Measurements from ENCODE around the gene VAT1. TPM values are rescaled to one million over a fixed set of nuclear protein-coding genes. Genes with fewer than 3 reads are reported as not detected.

Gene VAT1
- total and polyA plus RNA-seq, 2 of the 13 experiments (the other 11 are each of a cell fraction or from before 2014, with no cell fraction given), result 143 to 205 TPM

GRCh38 chr17:43006639-43007551 is 15.3 kb downstream of the VAT1 start, which contains the start of gene IFI35 (continued):
- TF ChIP-seq LRRFIP1 (CRISPR knock-in tag; conservative IDR thresholded peaks at IDR 0.05) (no peak), ZMAT3 (CRISPR knock-in tag; conservative IDR thresholded peaks at IDR 0.05) (0 out of 2 replicates have a peak, but pooled peaks have one; percentile 23), POLR2AphosphoS5 (IDR thresholded peaks at IDR 0.05; ENCODE audit: low read depth, low read length) (peak; percentile 74), MEF2D (CRISPR knock-in tag; IDR thresholded peaks at IDR 0.05) (peak; percentile 22; the same call in 1 of the 2 replicates), ZNF530 (CRISPR knock-in tag; IDR thresholded peaks at IDR 0.05; ENCODE audit: low read depth) (no peak), ZNF180 (CRISPR knock-in tag; IDR thresholded peaks at IDR 0.05; ENCODE audit: borderline replicate concordance, low read depth) (no peak), PAWR (CRISPR knock-in tag; IDR thresholded peaks at IDR 0.05; ENCODE audit: borderline replicate concordance) (no peak), ATF4 (CRISPR knock-in tag; IDR thresholded peaks at IDR 0.05) (peak in 1 of 2 experiments; percentile 79; a peak in 1 of 4 replicates), MEIS1 (CRISPR knock-in tag; IDR thresholded peaks at IDR 0.05; ENCODE audit: borderline replicate concordance) (peak; percentile 32; the same call in 1 of the 2 replicates), ZNF782 (CRISPR knock-in tag; IDR thresholded peaks at IDR 0.05; ENCODE audit: borderline replicate concordance) (0 out of 2 replicates have a peak, but pooled peaks have one; percentile 16), POLR2G (IDR thresholded peaks at IDR 0.05; ENCODE audit: low read depth, low read length) (peak; percentile 77), ZNF460 (CRISPR knock-in tag; IDR thresholded peaks at IDR 0.05; ENCODE audit: borderline replicate concordance) (peak; percentile 98)
- TF ChIP-seq, protein P1, sequence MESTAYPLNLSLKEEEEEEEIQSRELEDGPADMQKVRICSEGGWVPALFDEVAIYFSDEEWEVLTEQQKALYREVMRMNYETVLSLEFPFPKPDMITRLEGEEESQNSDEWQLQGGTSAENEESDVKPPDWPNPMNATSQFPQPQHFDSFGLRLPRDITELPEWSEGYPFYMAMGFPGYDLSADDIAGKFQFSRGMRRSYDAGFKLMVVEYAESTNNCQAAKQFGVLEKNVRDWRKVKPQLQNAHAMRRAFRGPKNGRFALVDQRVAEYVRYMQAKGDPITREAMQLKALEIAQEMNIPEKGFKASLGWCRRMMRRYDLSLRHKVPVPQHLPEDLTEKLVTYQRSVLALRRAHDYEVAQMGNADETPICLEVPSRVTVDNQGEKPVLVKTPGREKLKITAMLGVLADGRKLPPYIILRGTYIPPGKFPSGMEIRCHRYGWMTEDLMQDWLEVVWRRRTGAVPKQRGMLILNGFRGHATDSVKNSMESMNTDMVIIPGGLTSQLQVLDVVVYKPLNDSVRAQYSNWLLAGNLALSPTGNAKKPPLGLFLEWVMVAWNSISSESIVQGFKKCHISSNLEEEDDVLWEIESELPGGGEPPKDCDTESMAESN (CRISPR knock-in tag; conservative IDR thresholded peaks at IDR 0.05), result 0 out of 2 replicates have a peak, but pooled peaks have one; percentile 66
- TF ChIP-seq, protein P2, sequence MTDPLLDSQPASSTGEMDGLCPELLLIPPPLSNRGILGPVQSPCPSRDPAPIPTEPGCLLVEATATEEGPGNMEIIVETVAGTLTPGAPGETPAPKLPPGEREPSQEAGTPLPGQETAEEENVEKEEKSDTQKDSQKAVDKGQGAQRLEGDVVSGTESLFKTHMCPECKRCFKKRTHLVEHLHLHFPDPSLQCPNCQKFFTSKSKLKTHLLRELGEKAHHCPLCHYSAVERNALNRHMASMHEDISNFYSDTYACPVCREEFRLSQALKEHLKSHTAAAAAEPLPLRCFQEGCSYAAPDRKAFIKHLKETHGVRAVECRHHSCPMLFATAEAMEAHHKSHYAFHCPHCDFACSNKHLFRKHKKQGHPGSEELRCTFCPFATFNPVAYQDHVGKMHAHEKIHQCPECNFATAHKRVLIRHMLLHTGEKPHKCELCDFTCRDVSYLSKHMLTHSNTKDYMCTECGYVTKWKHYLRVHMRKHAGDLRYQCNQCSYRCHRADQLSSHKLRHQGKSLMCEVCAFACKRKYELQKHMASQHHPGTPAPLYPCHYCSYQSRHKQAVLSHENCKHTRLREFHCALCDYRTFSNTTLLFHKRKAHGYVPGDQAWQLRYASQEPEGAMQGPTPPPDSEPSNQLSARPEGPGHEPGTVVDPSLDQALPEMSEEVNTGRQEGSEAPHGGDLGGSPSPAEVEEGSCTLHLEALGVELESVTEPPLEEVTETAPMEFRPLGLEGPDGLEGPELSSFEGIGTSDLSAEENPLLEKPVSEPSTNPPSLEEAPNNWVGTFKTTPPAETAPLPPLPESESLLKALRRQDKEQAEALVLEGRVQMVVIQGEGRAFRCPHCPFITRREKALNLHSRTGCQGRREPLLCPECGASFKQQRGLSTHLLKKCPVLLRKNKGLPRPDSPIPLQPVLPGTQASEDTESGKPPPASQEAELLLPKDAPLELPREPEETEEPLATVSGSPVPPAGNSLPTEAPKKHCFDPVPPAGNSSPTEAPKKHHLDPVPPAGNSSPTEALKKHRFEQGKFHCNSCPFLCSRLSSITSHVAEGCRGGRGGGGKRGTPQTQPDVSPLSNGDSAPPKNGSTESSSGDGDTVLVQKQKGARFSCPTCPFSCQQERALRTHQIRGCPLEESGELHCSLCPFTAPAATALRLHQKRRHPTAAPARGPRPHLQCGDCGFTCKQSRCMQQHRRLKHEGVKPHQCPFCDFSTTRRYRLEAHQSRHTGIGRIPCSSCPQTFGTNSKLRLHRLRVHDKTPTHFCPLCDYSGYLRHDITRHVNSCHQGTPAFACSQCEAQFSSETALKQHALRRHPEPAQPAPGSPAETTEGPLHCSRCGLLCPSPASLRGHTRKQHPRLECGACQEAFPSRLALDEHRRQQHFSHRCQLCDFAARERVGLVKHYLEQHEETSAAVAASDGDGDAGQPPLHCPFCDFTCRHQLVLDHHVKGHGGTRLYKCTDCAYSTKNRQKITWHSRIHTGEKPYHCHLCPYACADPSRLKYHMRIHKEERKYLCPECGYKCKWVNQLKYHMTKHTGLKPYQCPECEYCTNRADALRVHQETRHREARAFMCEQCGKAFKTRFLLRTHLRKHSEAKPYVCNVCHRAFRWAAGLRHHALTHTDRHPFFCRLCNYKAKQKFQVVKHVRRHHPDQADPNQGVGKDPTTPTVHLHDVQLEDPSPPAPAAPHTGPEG (CRISPR knock-in tag; IDR thresholded peaks at IDR 0.05), result 0 out of 2 replicates have a peak, but pooled peaks have one; percentile 26
